Central memory CD8-positive, alpha-beta T cell (primary cell): Measurements from ENCODE around the gene MIB2.
"Not testable (repeated sequence)": the region's sequence is repeated elsewhere in the genome, so short reads cannot be mapped to it uniquely, and the experiment has no call there.

Experiments used
- ATAC-seq: fragments of 150-1000 bp; cut with Tn5 transposase; replicated peaks from 2 replicates; pipeline ENCODE4 v1.10.0; 2022; ENCODE audit warnings: mild to moderate bottlenecking, moderate FRiP score, moderate number of reproducible peaks; ENCODE audit not compliant: poor library complexity, severe bottlenecking; ENCODE audit errors: extremely low read depth
- DNase-seq, 2 donors: peaks; one replicate each; pipeline ENCODE4 v3.0.0; 2021; ENCODE audit warnings: low spot score in 2 of 2
- H3K27ac Mint-ChIP-seq: one replicate; pipeline ENCODE4 v1.8.0; 2022; ENCODE audit warnings: low read depth, mild to moderate bottlenecking, moderate library complexity, mixed read lengths
- H3K27me3 Mint-ChIP-seq: one replicate; pipeline ENCODE4 v1.8.0; 2022; ENCODE audit warnings: mixed read lengths
- H3K36me3 Mint-ChIP-seq: one replicate; pipeline ENCODE4 v1.8.0; 2022; ENCODE audit warnings: mild to moderate bottlenecking, moderate library complexity, mixed read lengths; ENCODE audit not compliant: insufficient read depth
- H3K4me1 Mint-ChIP-seq: one replicate; pipeline ENCODE4 v1.8.0; 2022; ENCODE audit warnings: mixed read lengths
- H3K4me3 Mint-ChIP-seq: one replicate; pipeline ENCODE4 v1.8.0; 2022; ENCODE audit warnings: mild to moderate bottlenecking, moderate library complexity, mixed read lengths
- H3K9me3 Mint-ChIP-seq: one replicate; pipeline ENCODE4 v1.8.0; 2022; ENCODE audit warnings: mixed read lengths

MIB2 gene

GRCh38 chr1:1591452-1591851 is 23.8 kb upstream of the MIB2 start:
- Mint-ChIP-seq H3K4me3 (no peak overlapping the region), H3K9me3 (no peaks in the 10 kb centered on the region), H3K27me3 (peaks cover 9% of the 10 kb centered on the region), H3K36me3 (no peaks in the 10 kb centered on the region), H3K27ac (no peak overlapping the region), H3K4me1 (no peaks in the 10 kb centered on the region)
- ATAC-seq: no peak
- no peak for DNase-seq

- H3K27me3 Mint-ChIP-seq: no peaks in the 10 kb centered on the region
- no peak for ATAC-seq
- peaks cover 5% of the 10 kb centered on the region for H3K4me1 Mint-ChIP-seq
- no peak overlapping the region for H3K4me3 Mint-ChIP-seq
- no peak overlapping the region for H3K27ac Mint-ChIP-seq
- no peaks in the 10 kb centered on the region for H3K36me3 Mint-ChIP-seq
- no peaks in the 10 kb centered on the region for H3K9me3 Mint-ChIP-seq
- no peak for DNase-seq
These were observed 21.3 kb upstream of the MIB2 start for GRCh38 chr1:1593834-1594601.

GRCh38 chr1:1594602-1595260 is 20.6 kb upstream of the MIB2 start:
- Mint-ChIP-seq H3K4me1 (peaks cover 7% of the 10 kb centered on the region), H3K27me3 (no peaks in the 10 kb centered on the region), H3K9me3 (no peaks in the 10 kb centered on the region), H3K27ac (no peak overlapping the region), H3K4me3 (no peak overlapping the region), H3K36me3 (no peaks in the 10 kb centered on the region)
- no peak for ATAC-seq
- DNase-seq: no peak

- ATAC-seq, DNase-seq, H3K4me3 Mint-ChIP-seq, H3K4me1 Mint-ChIP-seq, H3K27ac Mint-ChIP-seq, H3K36me3 Mint-ChIP-seq, H3K9me3 Mint-ChIP-seq, H3K27me3 Mint-ChIP-seq: not testable (repeated sequence)
These were observed 20.0 kb upstream of the MIB2 start for GRCh38 chr1:1595341-1595740.

- no peak for DNase-seq
- no peaks in the 10 kb centered on the region for H3K36me3 Mint-ChIP-seq
- no peak overlapping the region for H3K27ac Mint-ChIP-seq
- H3K27me3 Mint-ChIP-seq: no peaks in the 10 kb centered on the region
- H3K4me3 Mint-ChIP-seq: no peak overlapping the region
- H3K4me1 Mint-ChIP-seq: peaks cover 7% of the 10 kb centered on the region
- no peak for ATAC-seq
- H3K9me3 Mint-ChIP-seq: no peaks in the 10 kb centered on the region
These were observed 18.6 kb upstream of the MIB2 start for GRCh38 chr1:1596493-1597274.

- peaks cover 7% of the 10 kb centered on the region for H3K4me1 Mint-ChIP-seq
These were observed 17.9 kb upstream of the MIB2 start for GRCh38 chr1:1597275-1597930.

GRCh38 chr1:1598051-1598719 is 17.1 kb upstream of the MIB2 start:
- no peaks in the 10 kb centered on the region for H3K36me3 Mint-ChIP-seq
- no peaks in the 10 kb centered on the region for H3K9me3 Mint-ChIP-seq
- no peak for DNase-seq
- ATAC-seq: no peak
- H3K4me1 Mint-ChIP-seq: peaks cover 7% of the 10 kb centered on the region
- peak overlapping the region; percentile 78 for H3K4me3 Mint-ChIP-seq
- H3K27ac Mint-ChIP-seq: no peak overlapping the region
- no peaks in the 10 kb centered on the region for H3K27me3 Mint-ChIP-seq

More at GRCh38 chr1:1597275-1597930, 17.9 kb upstream of the MIB2 start:
- no peak overlapping the region for H3K4me3 Mint-ChIP-seq
- no peaks in the 10 kb centered on the region for H3K36me3 Mint-ChIP-seq
- H3K27me3 Mint-ChIP-seq: no peaks in the 10 kb centered on the region
- no peak for DNase-seq
- H3K9me3 Mint-ChIP-seq: no peaks in the 10 kb centered on the region
- no peak overlapping the region for H3K27ac Mint-ChIP-seq
- ATAC-seq: no peak

- Mint-ChIP-seq H3K27me3 (no peaks in the 10 kb centered on the region), H3K27ac (peak overlapping the region; percentile 60), H3K4me3 (peak overlapping the region; percentile 78), H3K9me3 (no peaks in the 10 kb centered on the region), H3K4me1 (peaks cover 7% of the 10 kb centered on the region), H3K36me3 (no peaks in the 10 kb centered on the region)
- ATAC-seq: no peak
- DNase-seq: no peak
These were observed 16.6 kb upstream of the MIB2 start for GRCh38 chr1:1598720-1599029.

GRCh38 chr1:1599030-1599934 is 16.0 kb upstream of the MIB2 start:
- Mint-ChIP-seq H3K27ac (peak overlapping the region; percentile 60), H3K4me3 (peak overlapping the region; percentile 78), H3K9me3 (no peaks in the 10 kb centered on the region), H3K4me1 (peaks cover 7% of the 10 kb centered on the region), H3K36me3 (no peaks in the 10 kb centered on the region), H3K27me3 (no peaks in the 10 kb centered on the region)
- DNase-seq: no peak
- ATAC-seq: peak; percentile 62

- H3K9me3 Mint-ChIP-seq: no peaks in the 10 kb centered on the region
- H3K4me3 Mint-ChIP-seq: peak within 1 kb of the TSS; percentile 78
- DNase-seq (no peak), ATAC-seq (peak; percentile 34)
- no peaks in the 10 kb centered on the region for H3K27me3 Mint-ChIP-seq
- H3K36me3 Mint-ChIP-seq: no peaks in the 10 kb centered on the region
- H3K4me1 Mint-ChIP-seq: peaks cover 7% of the 10 kb centered on the region
- H3K27ac Mint-ChIP-seq: peak within 1 kb of the TSS; percentile 60
These were observed 15.1 kb upstream of the MIB2 start, which contains the start of gene FNDC10 for GRCh38 chr1:1599935-1600860. Gene FNDC10 (minus strand): TSS chr1:1600135. CDS start chr1:1600015, 120 bp downstream.
